HUES6 (cell line): ENCODE data around the gene CHM.

Experiments
- H3K27ac ChIP-seq: 2 replicates; pipeline ENCODE4 v1.7.0; 2013; ENCODE audit warnings: low read depth, mild to moderate bottlenecking, low read length, inconsistent platforms
- H3K27me3 ChIP-seq: 2 replicates; pipeline ENCODE4 v1.6.1; 2013; ENCODE audit warnings: low read length; ENCODE audit not compliant: control insufficient read depth, insufficient read depth
- H3K36me3 ChIP-seq: 2 replicates; pipeline ENCODE4 v1.6.1; 2013; ENCODE audit warnings: low read length; ENCODE audit not compliant: control insufficient read depth, insufficient read depth
- H3K4me1 ChIP-seq: 2 replicates; pipeline ENCODE4 v1.6.1; 2013; ENCODE audit warnings: low read length; ENCODE audit not compliant: control insufficient read depth, insufficient read depth
- H3K4me3 ChIP-seq: 2 replicates; pipeline ENCODE4 v1.5.1; 2013; ENCODE audit warnings: low read depth, low read length
- H3K9ac ChIP-seq: one replicate; pipeline ENCODE4 v1.6.1; 2013; ENCODE audit warnings: mild to moderate bottlenecking, low read length
- H3K9me3 ChIP-seq: 2 replicates; pipeline ENCODE4 v1.6.1; 2013; ENCODE audit warnings: low read depth, low read length; ENCODE audit not compliant: control insufficient read depth, insufficient read depth

CHM gene

DNA sequence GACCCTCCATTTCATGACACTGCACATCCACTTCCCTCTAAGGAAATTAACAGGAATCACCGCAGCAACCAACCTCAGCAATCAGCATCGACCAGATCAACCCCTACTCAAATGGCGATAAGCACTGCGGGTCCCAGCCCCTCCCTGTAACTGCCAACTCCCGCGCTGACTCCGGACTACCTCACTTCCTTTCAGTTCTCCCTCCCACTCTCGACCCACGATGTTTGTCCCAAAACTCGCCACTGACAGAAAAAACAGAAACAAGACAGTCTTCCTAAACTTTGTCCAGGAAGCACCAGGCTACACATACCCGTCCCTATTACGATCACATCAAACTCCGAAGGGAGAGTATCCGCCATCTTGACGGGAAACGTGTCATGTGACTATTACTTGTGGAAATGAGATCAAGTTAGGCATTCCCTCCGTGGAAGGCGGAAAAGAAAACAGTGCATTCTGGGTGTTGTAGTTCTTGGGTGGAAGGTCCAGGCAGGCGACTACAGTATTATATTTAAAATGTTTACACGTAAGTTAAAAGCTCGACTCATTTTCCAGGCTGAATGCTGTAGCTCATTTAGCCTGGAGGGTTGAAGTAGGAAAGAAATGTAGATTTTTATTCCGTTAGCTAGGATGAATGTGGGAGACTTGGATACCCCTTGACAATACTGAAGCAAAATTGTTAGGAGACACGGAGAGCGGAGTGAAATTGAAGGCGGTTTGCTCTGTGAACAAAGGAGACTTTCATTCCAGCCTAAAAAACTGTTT is at the start of gene CHM:
CHM (minus strand) TSS at position 385 of the 762 bp plus-strand sequence; CDS start at position 359, 26 bp downstream.
- Histone ChIP-seq H3K4me3 (peak within 1 kb of the TSS; percentile 76), H3K27ac (peak within 1 kb of the TSS; percentile 8; the same call in 1 of the 2 replicates), H3K27me3 (no peaks in the 10 kb centered on the region; the same call in 1 of the 2 replicates), H3K36me3 (no peaks in the 10 kb centered on the region), H3K4me1 (peaks cover 2% of the 10 kb centered on the region; the same call in 1 of the 2 replicates), H3K9ac (peak within 1 kb of the TSS; percentile 87), H3K9me3 (no peaks in the 10 kb centered on the region)

DNA sequence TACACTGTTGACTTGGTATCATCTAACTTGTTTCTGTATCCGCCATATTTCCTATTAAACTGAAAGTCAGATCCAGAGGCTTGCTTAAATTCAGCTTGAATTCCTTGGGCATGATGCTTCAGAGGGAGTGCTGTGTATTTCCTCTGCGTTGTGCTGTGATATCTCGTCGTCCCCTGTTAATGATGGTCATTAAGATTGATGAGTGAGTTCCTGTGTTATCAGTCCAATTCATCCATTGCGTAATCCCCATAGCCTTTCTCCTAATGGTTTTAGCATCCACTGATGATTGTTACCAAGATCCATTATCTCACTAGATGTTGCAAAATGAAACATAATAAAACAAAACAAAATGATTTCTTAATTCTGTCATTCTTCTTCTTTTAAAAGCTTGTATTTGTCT is 31.3 kb upstream of the CHM start:
- H3K27me3 ChIP-seq: no peaks in the 10 kb centered on the region
- H3K27ac ChIP-seq: no peak overlapping the region
- H3K9me3 ChIP-seq: peaks cover 21% of the 10 kb centered on the region
- H3K4me1 ChIP-seq: no peaks in the 10 kb centered on the region
- H3K36me3 ChIP-seq: no peaks in the 10 kb centered on the region
- no peak overlapping the region for H3K4me3 ChIP-seq
- H3K9ac ChIP-seq: no peak overlapping the region

- no peak overlapping the region for H3K9ac ChIP-seq
- peaks cover 4% of the 10 kb centered on the region; the same call in 1 of the 2 replicates for H3K4me1 ChIP-seq
- H3K4me3 ChIP-seq: no peak overlapping the region
- H3K27ac ChIP-seq: no peak overlapping the region
- no peaks in the 10 kb centered on the region; the same call in 1 of the 2 replicates for H3K27me3 ChIP-seq
- no peaks in the 10 kb centered on the region for H3K36me3 ChIP-seq
- no peaks in the 10 kb centered on the region for H3K9me3 ChIP-seq
These were observed 19.6 kb upstream of the CHM start for GRCh38 chrX:86066998-86067397.

DNA sequence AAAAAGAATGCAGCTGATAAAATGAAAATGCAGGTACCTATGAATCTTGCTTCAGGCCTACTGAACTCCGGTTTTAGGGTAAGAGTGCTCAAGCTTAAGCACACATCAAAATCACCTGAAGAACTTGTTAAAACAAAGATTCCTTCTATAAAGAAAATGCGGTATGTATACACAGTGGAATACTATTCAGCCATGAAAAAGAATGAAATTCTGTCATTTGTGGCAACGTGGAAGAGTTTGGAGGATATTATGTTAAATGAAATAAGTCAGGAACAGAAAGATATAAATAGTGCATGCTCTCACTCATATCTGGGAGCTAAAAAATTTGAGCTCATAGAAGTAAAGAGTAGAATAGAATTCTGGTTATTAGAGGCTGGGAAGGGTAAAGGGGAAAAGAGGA is 14.0 kb upstream of the CHM start:
- Histone ChIP-seq H3K27me3 (peaks cover 3% of the 10 kb centered on the region; the same call in 1 of the 2 replicates), H3K9me3 (no peaks in the 10 kb centered on the region), H3K4me1 (peaks cover 4% of the 10 kb centered on the region; the same call in 1 of the 2 replicates), H3K36me3 (no peaks in the 10 kb centered on the region), H3K9ac (no peak overlapping the region), H3K27ac (no peak overlapping the region), H3K4me3 (no peak overlapping the region)

GRCh38 chrX:86051741-86052140 is 4.4 kb upstream of the CHM start:
- H3K9me3 ChIP-seq: peaks cover 3% of the 10 kb centered on the region; the same call in 1 of the 2 replicates
- no peaks in the 10 kb centered on the region for H3K36me3 ChIP-seq
- H3K4me1 ChIP-seq: no peaks in the 10 kb centered on the region
- no peak overlapping the region for H3K27ac ChIP-seq
- H3K4me3 ChIP-seq: no peak overlapping the region
- H3K9ac ChIP-seq: no peak overlapping the region
- no peaks in the 10 kb centered on the region; the same call in 1 of the 2 replicates for H3K27me3 ChIP-seq

- peak overlapping the region; percentile 76 for H3K4me3 ChIP-seq
- peaks cover 2% of the 10 kb centered on the region; the same call in 1 of the 2 replicates for H3K4me1 ChIP-seq
- H3K27ac ChIP-seq: no peak overlapping the region
- H3K27me3 ChIP-seq: no peaks in the 10 kb centered on the region; the same call in 1 of the 2 replicates
- H3K9ac ChIP-seq: no peak overlapping the region
- no peaks in the 10 kb centered on the region for H3K36me3 ChIP-seq
- H3K9me3 ChIP-seq: no peaks in the 10 kb centered on the region
These were observed 550 bp upstream of the CHM start for GRCh38 chrX:86047936-86048280.

- Histone ChIP-seq H3K36me3 (no peaks in the 10 kb centered on the region), H3K4me3 (no peak overlapping the region), H3K27me3 (no peaks in the 10 kb centered on the region; the same call in 1 of the 2 replicates), H3K9ac (no peak overlapping the region), H3K9me3 (no peaks in the 10 kb centered on the region), H3K27ac (no peak overlapping the region), H3K4me1 (peaks cover 12% of the 10 kb centered on the region)
These were observed 3.1 kb downstream of the CHM start for GRCh38 chrX:86044216-86044615.

GRCh38 chrX:86039625-86040568 is 7.5 kb downstream of the CHM start:
- Histone ChIP-seq H3K36me3 (no peaks in the 10 kb centered on the region), H3K9ac (no peak overlapping the region), H3K27ac (no peak overlapping the region), H3K4me3 (no peak overlapping the region), H3K27me3 (no peaks in the 10 kb centered on the region; the same call in 1 of the 2 replicates), H3K4me1 (peaks cover 10% of the 10 kb centered on the region), H3K9me3 (no peaks in the 10 kb centered on the region)

DNA sequence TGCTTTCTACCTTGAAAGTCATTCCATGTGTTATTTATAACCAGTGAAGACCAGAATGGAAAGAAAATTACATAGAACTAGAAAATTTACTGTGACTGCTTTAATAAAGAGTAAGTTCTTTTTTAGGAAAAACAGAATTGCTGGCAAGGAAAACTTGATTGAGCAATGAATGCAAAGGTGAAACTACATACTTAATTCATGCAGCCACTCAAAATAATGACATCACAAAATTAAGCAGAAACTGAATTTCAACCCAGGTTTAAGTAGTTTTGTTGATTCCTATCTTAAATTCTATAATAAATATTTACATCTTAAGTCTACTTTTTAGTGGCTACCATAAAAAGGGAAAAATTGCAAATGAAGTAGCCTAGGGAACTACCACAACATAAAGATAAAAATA is 14.0 kb downstream of the CHM start:
- no peak overlapping the region for H3K4me3 ChIP-seq

DNA sequence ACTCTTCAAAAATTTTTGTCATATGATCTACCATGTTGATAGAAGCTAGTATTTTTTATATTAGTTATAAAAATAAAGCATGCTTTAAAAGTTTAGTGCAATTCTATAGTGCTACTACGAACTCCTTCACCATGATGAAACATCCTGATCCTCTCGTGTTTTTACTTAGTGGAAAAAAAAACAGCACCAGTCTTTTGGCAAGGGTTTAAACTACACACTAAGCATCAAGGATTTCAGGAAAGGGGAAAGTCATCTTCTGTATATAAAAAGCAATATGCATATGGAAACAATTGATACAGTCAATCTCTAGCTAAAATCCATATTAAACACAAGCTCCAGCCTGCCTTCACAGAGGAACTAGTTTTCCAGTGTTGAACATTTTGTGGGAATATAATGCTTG is 18.7 kb downstream of the CHM start:
- no peaks in the 10 kb centered on the region for H3K27me3 ChIP-seq
- no peak overlapping the region for H3K27ac ChIP-seq
- H3K36me3 ChIP-seq: peaks cover 25% of the 10 kb centered on the region
- no peak overlapping the region for H3K9ac ChIP-seq
- H3K4me1 ChIP-seq: no peaks in the 10 kb centered on the region
- H3K4me3 ChIP-seq: no peak overlapping the region
- H3K9me3 ChIP-seq: no peaks in the 10 kb centered on the region

More for the DNA sequence above, 14.0 kb downstream of the CHM start:
- no peak overlapping the region for H3K27ac ChIP-seq
- no peaks in the 10 kb centered on the region for H3K9me3 ChIP-seq
- H3K27me3 ChIP-seq: no peaks in the 10 kb centered on the region
- no peak overlapping the region for H3K9ac ChIP-seq
- H3K4me1 ChIP-seq: no peaks in the 10 kb centered on the region
- no peaks in the 10 kb centered on the region for H3K36me3 ChIP-seq

DNA sequence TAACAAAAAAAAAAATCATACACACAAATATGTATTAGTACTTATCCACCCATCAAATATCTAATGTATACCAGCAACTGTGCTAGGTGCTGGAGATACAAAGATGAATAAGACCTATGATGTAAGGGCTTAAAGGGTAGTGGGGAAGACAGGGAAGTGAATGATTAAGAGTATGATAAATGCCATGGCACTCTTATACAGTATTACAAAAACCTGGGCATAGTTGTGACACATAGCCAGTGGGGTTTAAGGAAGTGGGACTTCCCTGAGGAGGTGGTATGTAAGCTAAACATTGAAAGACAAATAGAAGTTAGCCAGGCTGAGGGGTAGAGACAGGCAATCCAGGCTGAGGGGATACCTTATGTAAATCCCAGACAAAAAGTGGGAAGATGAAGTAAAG is 23.5 kb downstream of the CHM start:
- Histone ChIP-seq H3K27me3 (no peaks in the 10 kb centered on the region), H3K4me1 (no peaks in the 10 kb centered on the region), H3K4me3 (no peak overlapping the region), H3K36me3 (peaks cover 26% of the 10 kb centered on the region), H3K9ac (no peak overlapping the region), H3K27ac (no peak overlapping the region), H3K9me3 (no peaks in the 10 kb centered on the region)
